Measurements from ENCODE around the gene OR52E4.

Gene OR52E4

GRCh38 chr11:5928271-5928670 is 47.8 kb downstream of the OR52E4 start:
- TF ChIP-seq, protein P1, sequence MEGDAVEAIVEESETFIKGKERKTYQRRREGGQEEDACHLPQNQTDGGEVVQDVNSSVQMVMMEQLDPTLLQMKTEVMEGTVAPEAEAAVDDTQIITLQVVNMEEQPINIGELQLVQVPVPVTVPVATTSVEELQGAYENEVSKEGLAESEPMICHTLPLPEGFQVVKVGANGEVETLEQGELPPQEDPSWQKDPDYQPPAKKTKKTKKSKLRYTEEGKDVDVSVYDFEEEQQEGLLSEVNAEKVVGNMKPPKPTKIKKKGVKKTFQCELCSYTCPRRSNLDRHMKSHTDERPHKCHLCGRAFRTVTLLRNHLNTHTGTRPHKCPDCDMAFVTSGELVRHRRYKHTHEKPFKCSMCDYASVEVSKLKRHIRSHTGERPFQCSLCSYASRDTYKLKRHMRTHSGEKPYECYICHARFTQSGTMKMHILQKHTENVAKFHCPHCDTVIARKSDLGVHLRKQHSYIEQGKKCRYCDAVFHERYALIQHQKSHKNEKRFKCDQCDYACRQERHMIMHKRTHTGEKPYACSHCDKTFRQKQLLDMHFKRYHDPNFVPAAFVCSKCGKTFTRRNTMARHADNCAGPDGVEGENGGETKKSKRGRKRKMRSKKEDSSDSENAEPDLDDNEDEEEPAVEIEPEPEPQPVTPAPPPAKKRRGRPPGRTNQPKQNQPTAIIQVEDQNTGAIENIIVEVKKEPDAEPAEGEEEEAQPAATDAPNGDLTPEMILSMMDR (IDR thresholded peaks at IDR 0.05; ENCODE audit: low read length, missing control alignments), result no peak
- no peak for DNase-seq (ENCODE audit: low read depth)

GRCh38 chr11:5928811-5929210 is 48.4 kb downstream of the OR52E4 start:
- TF ChIP-seq, protein P1 (IDR thresholded peaks at IDR 0.05; ENCODE audit: low read length, missing control alignments), result no peak
- no peak for DNase-seq (ENCODE audit: low read depth)

More at GRCh38 chr11:5928271-5928670, 47.8 kb downstream of the OR52E4 start:
- H3K4me3 ChIP-seq (replicated peaks; ENCODE audit: low read depth, low read length), result no peak overlapping the region

GRCh38 chr11:5929571-5930368 is 49.3 kb downstream of the OR52E4 start:
- no peak overlapping the region for H3K4me3 ChIP-seq (replicated peaks; ENCODE audit: low read depth, low read length)
- TF ChIP-seq, protein P1 (IDR thresholded peaks at IDR 0.05; ENCODE audit: low read length, missing control alignments), result no peak
- DNase-seq (ENCODE audit: low read depth), result no peak

More at GRCh38 chr11:5928811-5929210, 48.4 kb downstream of the OR52E4 start:
- H3K4me3 ChIP-seq (replicated peaks; ENCODE audit: low read depth, low read length), result no peak overlapping the region

DNA sequence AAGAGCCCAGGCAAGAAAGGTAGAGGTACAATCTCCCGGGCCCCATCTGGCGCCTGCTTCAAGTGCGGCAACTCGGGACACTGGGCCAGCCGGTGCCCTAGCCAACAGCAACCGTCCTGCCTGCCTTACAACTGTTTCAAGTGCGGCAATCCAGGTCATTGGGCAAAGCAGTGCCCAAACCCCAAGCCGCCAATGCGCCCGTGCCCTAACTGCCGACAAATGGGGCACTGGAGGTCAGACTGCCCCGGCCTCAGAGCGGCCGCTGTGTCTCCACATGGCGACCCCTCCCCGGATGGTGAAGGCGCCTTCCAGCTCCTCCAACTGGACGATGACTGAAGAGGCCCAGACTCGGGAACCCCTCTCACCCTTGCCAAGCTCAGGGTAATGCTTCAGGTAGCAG is 50.2 kb downstream of the OR52E4 start:
- DNase-seq (ENCODE audit: low read depth), result no peak
- TF ChIP-seq, protein P1 (IDR thresholded peaks at IDR 0.05; ENCODE audit: low read length, missing control alignments), result no peak

GRCh38 chr11:5931061-5931460 is 50.6 kb downstream of the OR52E4 start:
- no peak for DNase-seq (ENCODE audit: low read depth)
- TF ChIP-seq, protein P1 (IDR thresholded peaks at IDR 0.05; ENCODE audit: low read length, missing control alignments), result no peak
- no peak overlapping the region for H3K4me3 ChIP-seq (replicated peaks; ENCODE audit: low read depth, low read length)

More for the DNA sequence above, 50.2 kb downstream of the OR52E4 start:
- H3K4me3 ChIP-seq (replicated peaks; ENCODE audit: low read depth, low read length), result no peak overlapping the region

DNA sequence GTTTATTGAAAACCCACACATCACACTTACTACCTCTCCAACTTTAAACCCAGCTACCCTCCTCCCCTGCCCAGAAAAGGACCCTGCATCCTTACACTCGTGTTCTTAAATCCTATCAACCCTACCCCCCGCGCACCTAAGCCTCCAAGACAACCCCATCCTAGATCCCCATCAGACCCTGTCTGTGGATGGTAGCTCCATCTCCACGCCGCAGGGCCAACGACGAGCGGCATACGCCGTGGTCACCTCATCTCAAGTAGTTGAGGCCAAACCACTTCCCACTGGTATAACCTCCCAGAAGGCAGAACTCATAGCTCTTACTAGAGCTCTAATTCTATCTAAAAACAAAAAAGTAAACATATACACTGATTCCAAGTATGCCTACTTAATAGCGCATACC is 52.2 kb downstream of the OR52E4 start:
- TF ChIP-seq, protein P1 (IDR thresholded peaks at IDR 0.05; ENCODE audit: low read length, missing control alignments), result no peak
- DNase-seq (ENCODE audit: low read depth), result no peak
- H3K4me3 ChIP-seq (replicated peaks; ENCODE audit: low read depth, low read length), result no peak overlapping the region

DNA sequence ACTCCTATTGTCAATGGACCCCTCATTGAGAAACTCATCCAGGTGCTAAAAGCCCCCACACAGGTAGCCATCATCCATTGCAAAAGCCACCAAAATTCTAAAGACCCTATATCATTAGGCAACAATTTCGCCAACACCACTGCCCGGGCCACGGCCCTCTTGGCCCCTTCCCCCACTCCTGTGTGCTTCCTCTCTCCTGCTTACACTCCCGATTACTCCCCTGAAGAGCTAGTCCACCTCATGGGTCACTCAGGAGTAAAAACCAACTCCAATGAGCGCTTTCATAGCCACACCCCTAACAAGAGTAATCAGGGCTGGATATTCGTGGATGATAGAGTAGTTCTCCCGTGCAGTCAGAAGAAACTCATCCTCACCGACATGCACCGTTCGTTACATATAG is 52.7 kb downstream of the OR52E4 start:
- TF ChIP-seq, protein P1 (IDR thresholded peaks at IDR 0.05; ENCODE audit: low read length, missing control alignments), result no peak
- DNase-seq (ENCODE audit: low read depth), result no peak
- no peak overlapping the region for H3K4me3 ChIP-seq (replicated peaks; ENCODE audit: low read depth, low read length)

Data from fibroblast of pulmonary artery (primary cell).